Renal cortex interstitium (tissue), 11 donors: ENCODE measurements around the gene AJAP1. TPM values are rescaled to one million over a fixed set of nuclear protein-coding genes. Genes with fewer than 3 reads are reported as not detected.

ENCODE experiments used
- DNase-seq, 11 donors: peaks; one replicate each; pipeline ENCODE4 v3.0.0-alpha.2; 2013; ENCODE audit warnings: low read depth in 9 of 11, low spot score in 4 of 11; ENCODE audit errors: extremely low read depth in 1 of 11
- polyA plus RNA-seq, 3 donors: library from polyadenylated mRNA; unstranded; fragments of 120-200 nt; gene quantifications; one replicate each; pipeline ENCODE4 v1.2.1, GENCODE V29; 2013; ENCODE audit not compliant: insufficient read length in 3 of 3

The AJAP1 gene
- polyA plus RNA-seq, 3 donors = 1.0 to 2.9 (median 1.4) TPM

- DNase-seq = no peak
These were observed 57.2 kb downstream of the AJAP1 start for GRCh38 chr1:4711416-4712275.

- DNase-seq = no peak
These were observed 59.3 kb downstream of the AJAP1 start for GRCh38 chr1:4713669-4714068.

- DNase-seq = no peak
These were observed 62.0 kb downstream of the AJAP1 start for GRCh38 chr1:4716406-4716805.

- no peak for DNase-seq
These were observed 63.7 kb downstream of the AJAP1 start for GRCh38 chr1:4718071-4718470.

- DNase-seq = no peak
These were observed 68.7 kb downstream of the AJAP1 start for GRCh38 chr1:4723106-4723505.

GRCh38 chr1:4724001-4724400 is 69.6 kb downstream of the AJAP1 start:
- no peak for DNase-seq

- no peak for DNase-seq
These were observed 70.4 kb downstream of the AJAP1 start for GRCh38 chr1:4724695-4725250.

- DNase-seq = no peak
These were observed 71.0 kb downstream of the AJAP1 start for GRCh38 chr1:4725416-4725815.

- DNase-seq = no peak
These were observed 72.4 kb downstream of the AJAP1 start for GRCh38 chr1:4726620-4727341.

GRCh38 chr1:4728319-4729089 is 74.1 kb downstream of the AJAP1 start:
- no peak for DNase-seq

- no peak for DNase-seq
These were observed 74.7 kb downstream of the AJAP1 start for GRCh38 chr1:4729090-4729471.

GRCh38 chr1:4730078-4730477 is 75.7 kb downstream of the AJAP1 start:
- DNase-seq = no peak

GRCh38 chr1:4733446-4734177 is 79.2 kb downstream of the AJAP1 start:
- no peak for DNase-seq

GRCh38 chr1:4734219-4734618 is 79.8 kb downstream of the AJAP1 start:
- no peak for DNase-seq

GRCh38 chr1:4734791-4735190 is 80.4 kb downstream of the AJAP1 start:
- DNase-seq = no peak

GRCh38 chr1:4736254-4736653 is 81.8 kb downstream of the AJAP1 start:
- DNase-seq = no peak

GRCh38 chr1:4741876-4742423 is 87.5 kb downstream of the AJAP1 start:
- no peak for DNase-seq

GRCh38 chr1:4743978-4744750 is 89.8 kb downstream of the AJAP1 start:
- DNase-seq = no peak
